Measurements from ENCODE around the gene TACR2.

Gene TACR2

DNA sequence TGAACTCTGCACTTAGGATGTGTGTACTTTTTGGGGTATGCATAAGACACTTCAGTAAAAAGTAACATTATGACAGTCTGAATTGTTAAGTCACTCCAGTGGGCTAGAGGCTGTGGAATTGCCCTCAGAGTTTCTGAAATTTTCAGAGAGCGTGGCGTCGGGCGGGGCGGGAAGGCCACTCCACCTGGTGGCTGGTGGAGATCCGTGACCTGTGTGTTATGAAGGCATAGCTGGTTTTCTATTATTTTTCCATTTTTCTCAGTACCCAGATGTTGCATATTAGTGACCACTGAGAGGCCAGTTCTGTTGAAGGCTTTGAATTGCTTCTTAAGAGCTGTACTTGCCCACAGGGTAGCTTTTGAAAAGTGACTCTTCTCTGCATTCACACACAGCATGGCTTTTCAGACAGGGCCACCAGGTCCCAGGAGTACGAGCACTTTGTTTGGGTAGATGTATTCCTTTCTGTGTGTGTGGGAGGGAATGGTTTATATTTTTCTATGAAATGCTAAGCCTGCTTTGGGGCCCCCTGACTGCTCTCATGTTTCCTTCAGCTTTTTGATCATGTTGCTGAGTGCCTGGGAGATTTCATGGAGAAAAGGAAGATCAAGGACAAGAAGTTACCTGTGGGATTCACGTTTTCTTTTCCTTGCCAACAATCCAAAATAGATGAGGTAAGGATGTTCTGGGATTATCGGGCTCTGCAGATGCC, 52.3 kb downstream of the TACR2 start:
- Histone ChIP-seq H3K4me3 (ENCODE audit: low read length in 2 of 2) (no peak overlapping the region), H4K91ac (ENCODE audit: low read depth, low read length, poor library complexity) (no peak overlapping the region)

DNA sequence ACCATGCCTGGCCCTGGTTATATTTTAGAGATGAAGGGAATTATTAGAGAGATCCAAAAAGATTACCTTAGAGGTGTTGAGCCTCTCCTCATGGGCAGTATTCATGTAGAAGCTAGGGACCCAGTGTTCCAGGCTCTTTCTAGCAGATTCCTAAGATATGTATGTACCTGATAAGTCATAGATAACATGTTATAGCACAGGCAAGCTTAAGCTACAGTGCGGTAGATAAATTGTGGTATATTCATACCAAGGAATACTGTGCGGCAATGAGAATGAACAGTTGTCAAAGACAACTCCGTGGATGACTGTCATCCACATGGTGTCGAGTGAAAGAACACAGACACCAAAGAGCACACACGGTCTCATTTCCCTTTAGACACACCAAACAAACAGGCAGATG, 53.1 kb downstream of the TACR2 start:
- Histone ChIP-seq H3K36me3 (replicated peaks in 1 of 2; ENCODE audit: control insufficient read depth in 2 of 2, insufficient read depth in 2 of 2, low read length in 2 of 2) (peaks cover 0 to 33% of the 10 kb centered on the region in 2 donors), H3K4me2 (ENCODE audit: insufficient read depth, low read length, poor library complexity, severe bottlenecking) (no peak overlapping the region), H3K79me1 (ENCODE audit: low read depth, low read length) (peaks cover 2% of the 10 kb centered on the region), H2BK5ac (ENCODE audit: low read length) (no peak overlapping the region), H4K91ac (ENCODE audit: low read depth, low read length, poor library complexity) (no peak overlapping the region), H3K4me1 (ENCODE audit: control insufficient read depth in 2 of 2, insufficient read depth in 1 of 2, low read depth in 1 of 2, low read length in 2 of 2) (peaks cover 7 to 10% of the 10 kb centered on the region in 2 donors), H3K14ac (ENCODE audit: low read length) (no peak overlapping the region), H3K23ac (ENCODE audit: low read depth, low read length, poor library complexity) (no peak overlapping the region), H3K4ac (ENCODE audit: low read length) (no peak overlapping the region), H3K27me3 (ENCODE audit: control insufficient read depth in 3 of 3, insufficient read depth in 3 of 3, low read depth in 1 of 3, low read length in 3 of 3) (no peaks in the 10 kb centered on the region), H3K4me3 (ENCODE audit: low read length in 2 of 2) (no peak overlapping the region), H2BK15ac (ENCODE audit: low read length) (no peak overlapping the region), H3K9me3 (replicated peaks in 1 of 2; ENCODE audit: control insufficient read depth in 2 of 2, insufficient read depth in 1 of 2, low read depth in 1 of 2, low read length in 2 of 2) (no peaks in the 10 kb centered on the region), H2BK120ac (ENCODE audit: low read depth, low read length) (no peak overlapping the region), H4K8ac (ENCODE audit: low read depth, low read length) (no peak overlapping the region), H3K27ac (replicated peaks; ENCODE audit: low read length) (no peak overlapping the region), H3K18ac (ENCODE audit: low read length) (no peak overlapping the region), H2AFZ (ENCODE audit: low read length) (no peak overlapping the region), H3K9ac (ENCODE audit: low read depth, low read length, poor library complexity) (no peak overlapping the region), H2AK5ac (ENCODE audit: low read depth, low read length) (no peak overlapping the region), H2BK12ac (ENCODE audit: low read length) (no peak overlapping the region)
- WGBS, 2 donors (ENCODE audit: extremely low coverage in 2 of 2, insufficient read length in 2 of 2, insufficient replicate concordance in 1 of 2): no CpG with 5 or more reads among the region's 5 CpGs
- DNase-seq (ENCODE audit: low spot score): no peak

More for the DNA sequence above, 52.3 kb downstream of the TACR2 start:
- Histone ChIP-seq H3K4me2 (ENCODE audit: insufficient read depth, low read length, poor library complexity, severe bottlenecking) (no peak overlapping the region), H3K4me1 (ENCODE audit: control insufficient read depth in 2 of 2, insufficient read depth in 1 of 2, low read depth in 1 of 2, low read length in 2 of 2) (peaks cover 8 to 10% of the 10 kb centered on the region in 2 donors), H2BK12ac (ENCODE audit: low read length) (no peak overlapping the region), H3K36me3 (replicated peaks in 1 of 2; ENCODE audit: control insufficient read depth in 2 of 2, insufficient read depth in 2 of 2, low read length in 2 of 2) (peaks cover 4 to 40% of the 10 kb centered on the region in 2 donors), H2BK15ac (ENCODE audit: low read length) (no peak overlapping the region), H3K4ac (ENCODE audit: low read length) (no peak overlapping the region), H2AFZ (ENCODE audit: low read length) (no peak overlapping the region), H3K14ac (ENCODE audit: low read length) (no peak overlapping the region), H3K27me3 (ENCODE audit: control insufficient read depth in 3 of 3, insufficient read depth in 3 of 3, low read depth in 1 of 3, low read length in 3 of 3) (no peaks in the 10 kb centered on the region), H2BK5ac (ENCODE audit: low read length) (no peak overlapping the region), H2BK120ac (ENCODE audit: low read depth, low read length) (no peak overlapping the region), H3K79me1 (ENCODE audit: low read depth, low read length) (peaks cover 2% of the 10 kb centered on the region), H3K9me3 (replicated peaks in 1 of 2; ENCODE audit: control insufficient read depth in 2 of 2, insufficient read depth in 1 of 2, low read depth in 1 of 2, low read length in 2 of 2) (peaks cover 0 to 2% of the 10 kb centered on the region in 2 donors), H3K9ac (ENCODE audit: low read depth, low read length, poor library complexity) (no peak overlapping the region), H3K18ac (ENCODE audit: low read length) (no peak overlapping the region), H3K23ac (ENCODE audit: low read depth, low read length, poor library complexity) (no peak overlapping the region), H4K8ac (ENCODE audit: low read depth, low read length) (no peak overlapping the region), H3K27ac (replicated peaks; ENCODE audit: low read length) (no peak overlapping the region), H2AK5ac (ENCODE audit: low read depth, low read length) (no peak overlapping the region)
- no peak for DNase-seq (ENCODE audit: low spot score)
- no CpG with 5 or more reads among the region's 9 CpGs for WGBS, 2 donors (ENCODE audit: extremely low coverage in 2 of 2, insufficient read length in 2 of 2, insufficient replicate concordance in 1 of 2)

GRCh38 chr10:69362471-69362954, 54.2 kb downstream of the TACR2 start:
- H2BK120ac ChIP-seq (ENCODE audit: low read depth, low read length): no peak overlapping the region

GRCh38 chr10:69361303-69361614, 55.5 kb downstream of the TACR2 start:
- no peak overlapping the region for H2AFZ ChIP-seq (ENCODE audit: low read length)
- no CpG with 5 or more reads among the region's 2 CpGs for WGBS, 2 donors (ENCODE audit: extremely low coverage in 2 of 2, insufficient read length in 2 of 2, insufficient replicate concordance in 1 of 2)
- H2AK5ac ChIP-seq (ENCODE audit: low read depth, low read length): no peak overlapping the region
- H4K8ac ChIP-seq (ENCODE audit: low read depth, low read length): no peak overlapping the region
- DNase-seq (ENCODE audit: low spot score): no peak
- H3K18ac ChIP-seq (ENCODE audit: low read length): no peak overlapping the region
- no peak overlapping the region for H2BK15ac ChIP-seq (ENCODE audit: low read length)
- no peak overlapping the region for H2BK12ac ChIP-seq (ENCODE audit: low read length)
- H3K27me3 ChIP-seq (ENCODE audit: control insufficient read depth in 3 of 3, insufficient read depth in 3 of 3, low read depth in 1 of 3, low read length in 3 of 3): no peaks in the 10 kb centered on the region
- H3K23ac ChIP-seq (ENCODE audit: low read depth, low read length, poor library complexity): no peak overlapping the region
- H3K9ac ChIP-seq (ENCODE audit: low read depth, low read length, poor library complexity): no peak overlapping the region
- no peak overlapping the region for H2BK120ac ChIP-seq (ENCODE audit: low read depth, low read length)
- H2BK5ac ChIP-seq (ENCODE audit: low read length): no peak overlapping the region
- H3K14ac ChIP-seq (ENCODE audit: low read length): no peak overlapping the region
- peaks cover 0 to 23% of the 10 kb centered on the region in 2 donors for H3K36me3 ChIP-seq (replicated peaks in 1 of 2; ENCODE audit: control insufficient read depth in 2 of 2, insufficient read depth in 2 of 2, low read length in 2 of 2)
- no peak overlapping the region for H4K91ac ChIP-seq (ENCODE audit: low read depth, low read length, poor library complexity)
- peaks cover 0 to 10% of the 10 kb centered on the region in 2 donors for H3K4me1 ChIP-seq (ENCODE audit: control insufficient read depth in 2 of 2, insufficient read depth in 1 of 2, low read depth in 1 of 2, low read length in 2 of 2)
- no peak overlapping the region for H3K4me2 ChIP-seq (ENCODE audit: insufficient read depth, low read length, poor library complexity, severe bottlenecking)
- no peak overlapping the region for H3K4ac ChIP-seq (ENCODE audit: low read length)
- H3K79me1 ChIP-seq (ENCODE audit: low read depth, low read length): peaks cover 2% of the 10 kb centered on the region
- H3K9me3 ChIP-seq (replicated peaks in 1 of 2; ENCODE audit: control insufficient read depth in 2 of 2, insufficient read depth in 1 of 2, low read depth in 1 of 2, low read length in 2 of 2): no peaks in the 10 kb centered on the region
- no peak overlapping the region for H3K4me3 ChIP-seq (ENCODE audit: low read length in 2 of 2)
- H3K27ac ChIP-seq (replicated peaks; ENCODE audit: low read length): no peak overlapping the region

More at GRCh38 chr10:69362471-69362954, 54.2 kb downstream of the TACR2 start:
- Histone ChIP-seq H3K4ac (ENCODE audit: low read length) (no peak overlapping the region), H3K4me2 (ENCODE audit: insufficient read depth, low read length, poor library complexity, severe bottlenecking) (no peak overlapping the region), H2AK5ac (ENCODE audit: low read depth, low read length) (no peak overlapping the region), H3K9me3 (replicated peaks in 1 of 2; ENCODE audit: control insufficient read depth in 2 of 2, insufficient read depth in 1 of 2, low read depth in 1 of 2, low read length in 2 of 2) (no peaks in the 10 kb centered on the region), H3K79me1 (ENCODE audit: low read depth, low read length) (peaks cover 2% of the 10 kb centered on the region), H3K4me3 (ENCODE audit: low read length in 2 of 2) (no peak overlapping the region), H2BK15ac (ENCODE audit: low read length) (no peak overlapping the region), H3K9ac (ENCODE audit: low read depth, low read length, poor library complexity) (no peak overlapping the region), H4K91ac (ENCODE audit: low read depth, low read length, poor library complexity) (no peak overlapping the region), H3K23ac (ENCODE audit: low read depth, low read length, poor library complexity) (no peak overlapping the region), H3K27ac (replicated peaks; ENCODE audit: low read length) (no peak overlapping the region), H3K27me3 (ENCODE audit: control insufficient read depth in 3 of 3, insufficient read depth in 3 of 3, low read depth in 1 of 3, low read length in 3 of 3) (no peaks in the 10 kb centered on the region), H2AFZ (ENCODE audit: low read length) (no peak overlapping the region), H3K4me1 (ENCODE audit: control insufficient read depth in 2 of 2, insufficient read depth in 1 of 2, low read depth in 1 of 2, low read length in 2 of 2) (peaks cover 3 to 10% of the 10 kb centered on the region in 2 donors), H3K36me3 (replicated peaks in 1 of 2; ENCODE audit: control insufficient read depth in 2 of 2, insufficient read depth in 2 of 2, low read length in 2 of 2) (peaks cover 0 to 27% of the 10 kb centered on the region in 2 donors), H3K18ac (ENCODE audit: low read length) (no peak overlapping the region), H3K14ac (ENCODE audit: low read length) (no peak overlapping the region), H2BK12ac (ENCODE audit: low read length) (no peak overlapping the region), H2BK5ac (ENCODE audit: low read length) (no peak overlapping the region), H4K8ac (ENCODE audit: low read depth, low read length) (no peak overlapping the region)
- no peak for DNase-seq (ENCODE audit: low spot score)
- WGBS, 2 donors (ENCODE audit: extremely low coverage in 2 of 2, insufficient read length in 2 of 2, insufficient replicate concordance in 1 of 2): no CpG with 5 or more reads among the region's 13 CpGs
